Mesothelial cell of epicardium (in vitro differentiated cells): Measurements from ENCODE around the gene LNPEP. TPM values are rescaled to one million over a fixed set of nuclear protein-coding genes. Genes with fewer than 3 reads are reported as not detected.

Experiments
- DNase-seq, 2 experiments: peaks; one replicate each; pipeline ENCODE4 v3.0.0; 2021; ENCODE audit warnings: low spot score in 2 of 2; ENCODE audit not compliant: unreplicated experiment in 2 of 2
- H3K27ac Mint-ChIP-seq: 2 replicates; pipeline ENCODE4 v1.8.0; 2021; ENCODE audit warnings: mixed read lengths
- H3K27me3 Mint-ChIP-seq: 2 replicates; pipeline ENCODE4 v1.8.0; 2021; ENCODE audit warnings: low read depth, mixed read lengths
- H3K36me3 Mint-ChIP-seq: 2 replicates; pipeline ENCODE4 v1.8.0; 2021; ENCODE audit warnings: mixed read lengths
- H3K4me1 Mint-ChIP-seq: 2 replicates; pipeline ENCODE4 v1.8.0; 2021; ENCODE audit warnings: mixed read lengths
- H3K4me3 Mint-ChIP-seq: 2 replicates; pipeline ENCODE4 v1.8.0; 2021; ENCODE audit warnings: mild to moderate bottlenecking, moderate library complexity, mixed read lengths
- H3K9me3 Mint-ChIP-seq: 2 replicates; pipeline ENCODE4 v1.8.0; 2021; ENCODE audit warnings: mixed read lengths
- total RNA-seq: library from RNA; stranded (reverse); gene quantifications from 3 replicates; pipeline ENCODE4 v1.2.1, GENCODE V29; 2021
- TF ChIP-seq, protein P1 (sequence below): fragments of 200-600 bp; sonication (generic); IDR thresholded peaks from one replicate; pipeline ENCODE4 v1.5.0; 2021; ENCODE audit warnings: antibody characterized with exemption; ENCODE audit not compliant: unreplicated experiment

LNPEP gene
- total RNA-seq, 1 donor from 2014 or later, result 37.3 TPM

- Mint-ChIP-seq H3K4me1 (peaks cover 25% of the 10 kb centered on the region), H3K27ac (no peak overlapping the region), H3K9me3 (no peaks in the 10 kb centered on the region), H3K36me3 (peaks cover 22% of the 10 kb centered on the region), H3K4me3 (no peak overlapping the region), H3K27me3 (no peaks in the 10 kb centered on the region)
- DNase-seq, result no peak
- TF ChIP-seq, protein P1, sequence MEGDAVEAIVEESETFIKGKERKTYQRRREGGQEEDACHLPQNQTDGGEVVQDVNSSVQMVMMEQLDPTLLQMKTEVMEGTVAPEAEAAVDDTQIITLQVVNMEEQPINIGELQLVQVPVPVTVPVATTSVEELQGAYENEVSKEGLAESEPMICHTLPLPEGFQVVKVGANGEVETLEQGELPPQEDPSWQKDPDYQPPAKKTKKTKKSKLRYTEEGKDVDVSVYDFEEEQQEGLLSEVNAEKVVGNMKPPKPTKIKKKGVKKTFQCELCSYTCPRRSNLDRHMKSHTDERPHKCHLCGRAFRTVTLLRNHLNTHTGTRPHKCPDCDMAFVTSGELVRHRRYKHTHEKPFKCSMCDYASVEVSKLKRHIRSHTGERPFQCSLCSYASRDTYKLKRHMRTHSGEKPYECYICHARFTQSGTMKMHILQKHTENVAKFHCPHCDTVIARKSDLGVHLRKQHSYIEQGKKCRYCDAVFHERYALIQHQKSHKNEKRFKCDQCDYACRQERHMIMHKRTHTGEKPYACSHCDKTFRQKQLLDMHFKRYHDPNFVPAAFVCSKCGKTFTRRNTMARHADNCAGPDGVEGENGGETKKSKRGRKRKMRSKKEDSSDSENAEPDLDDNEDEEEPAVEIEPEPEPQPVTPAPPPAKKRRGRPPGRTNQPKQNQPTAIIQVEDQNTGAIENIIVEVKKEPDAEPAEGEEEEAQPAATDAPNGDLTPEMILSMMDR, result no peak
These were observed 75.7 kb downstream of the LNPEP start for GRCh38 chr5:97011567-97011966.

GRCh38 chr5:97019435-97020117 is 83.7 kb downstream of the LNPEP start:
- H3K4me1 Mint-ChIP-seq, result peaks cover 16% of the 10 kb centered on the region
- H3K36me3 Mint-ChIP-seq, result peaks cover 44% of the 10 kb centered on the region
- DNase-seq, result no peak
- no peak overlapping the region for H3K4me3 Mint-ChIP-seq
- no peaks in the 10 kb centered on the region for H3K27me3 Mint-ChIP-seq
- peak overlapping the region; percentile 67 for H3K27ac Mint-ChIP-seq
- TF ChIP-seq, protein P1, result no peak
- no peaks in the 10 kb centered on the region for H3K9me3 Mint-ChIP-seq

- Mint-ChIP-seq H3K27ac (no peak overlapping the region), H3K27me3 (no peaks in the 10 kb centered on the region), H3K4me1 (peaks cover 6% of the 10 kb centered on the region), H3K9me3 (no peaks in the 10 kb centered on the region), H3K36me3 (peaks cover 40% of the 10 kb centered on the region), H3K4me3 (no peak overlapping the region)
- TF ChIP-seq, protein P1, result no peak
- DNase-seq, result no peak
These were observed 85.5 kb downstream of the LNPEP start for GRCh38 chr5:97021416-97021815.

DNA sequence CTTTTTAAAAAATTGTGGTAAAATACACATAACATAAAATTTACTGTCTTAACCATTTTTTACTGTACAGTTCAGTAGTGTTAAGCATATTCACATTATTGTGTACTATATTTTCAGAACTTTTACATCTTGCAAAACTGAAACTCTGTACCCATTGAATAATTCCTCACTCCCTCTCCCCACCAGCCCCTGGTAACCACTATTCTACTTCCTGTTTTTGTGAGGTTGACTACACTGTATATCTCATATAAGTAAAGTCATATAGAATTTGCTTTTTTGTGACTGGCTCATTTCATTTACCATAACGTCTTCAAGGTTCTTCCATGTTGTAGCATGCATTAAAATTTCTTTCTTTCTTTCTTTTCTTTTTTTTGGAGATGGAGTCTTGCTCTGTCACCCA is 87.0 kb downstream of the LNPEP start:
- H3K9me3 Mint-ChIP-seq, result no peaks in the 10 kb centered on the region
- peaks cover 39% of the 10 kb centered on the region for H3K36me3 Mint-ChIP-seq
- no peak overlapping the region for H3K27ac Mint-ChIP-seq
- H3K4me3 Mint-ChIP-seq, result no peak overlapping the region
- DNase-seq, result no peak
- no peaks in the 10 kb centered on the region for H3K27me3 Mint-ChIP-seq
- TF ChIP-seq, protein P1, result no peak
- H3K4me1 Mint-ChIP-seq, result peaks cover 6% of the 10 kb centered on the region

GRCh38 chr5:97026721-97027120 is 90.8 kb downstream of the LNPEP start:
- no peaks in the 10 kb centered on the region for H3K9me3 Mint-ChIP-seq
- no peaks in the 10 kb centered on the region for H3K27me3 Mint-ChIP-seq
- DNase-seq, result no peak
- no peak overlapping the region for H3K4me3 Mint-ChIP-seq
- peaks cover 54% of the 10 kb centered on the region for H3K36me3 Mint-ChIP-seq
- H3K4me1 Mint-ChIP-seq, result no peaks in the 10 kb centered on the region
- TF ChIP-seq, protein P1, result no peak
- H3K27ac Mint-ChIP-seq, result no peak overlapping the region

- no peaks in the 10 kb centered on the region for H3K27me3 Mint-ChIP-seq
- no peak overlapping the region for H3K27ac Mint-ChIP-seq
- no peaks in the 10 kb centered on the region for H3K4me1 Mint-ChIP-seq
- H3K9me3 Mint-ChIP-seq, result no peaks in the 10 kb centered on the region
- H3K4me3 Mint-ChIP-seq, result no peak overlapping the region
- H3K36me3 Mint-ChIP-seq, result peaks cover 2% of the 10 kb centered on the region
- DNase-seq, result no peak
- TF ChIP-seq, protein P1, result no peak
These were observed 101.9 kb downstream of the LNPEP start for GRCh38 chr5:97037819-97038218.
